HepG2 (cell line): ENCODE results near the gene TEX35. TPM values are rescaled to one million over a fixed set of nuclear protein-coding genes. Genes with fewer than 3 reads are reported as not detected.

Experiments
- AGO2 ChIP-seq: fragments of 200-400 bp; formaldehyde crosslinking; optimal IDR thresholded peaks from 2 replicates; pipeline ENCODE3; 2017; ENCODE audit warnings: mild to moderate bottlenecking, low read depth, low read length, moderate library complexity
- ARID3A ChIP-seq: IDR thresholded peaks from 2 replicates; pipeline ENCODE4 v1.6.1; 2012; ENCODE audit warnings: low read depth, low read length, improper control_type of control experiment
- HDAC2 ChIP-seq: sonication (generic); formaldehyde crosslinking; IDR thresholded peaks from 2 replicates; pipeline ENCODE4 v1.4.0; 2020; ENCODE audit warnings: missing genetic modification reagents
- HOXA5 ChIP-seq: sonication (generic); formaldehyde crosslinking; IDR thresholded peaks from 2 replicates; pipeline ENCODE4 v1.4.0; 2020; ENCODE audit warnings: missing genetic modification reagents
- IRF9 ChIP-seq: sonication (generic); formaldehyde crosslinking; IDR thresholded peaks from 2 replicates; pipeline ENCODE4 v1.8.0; 2022; ENCODE audit warnings: missing genetic modification reagents, mild to moderate bottlenecking, borderline replicate concordance
- MAX ChIP-seq: IDR thresholded peaks from 2 replicates; pipeline ENCODE4 v1.6.1; 2012; ENCODE audit warnings: inconsistent platforms
- MBD4 ChIP-seq: IDR thresholded peaks from 2 replicates; pipeline ENCODE4 v1.6.1; 2012; ENCODE audit warnings: low read length, inconsistent platforms, borderline replicate concordance
- REST ChIP-seq, 2 experiments: IDR thresholded peaks; 2 replicates each; pipeline ENCODE4 v1.6.1; 2011 to 2012; ENCODE audit warnings: low read length in 2 of 2, borderline replicate concordance in 1 of 2, low read depth in 1 of 2, mild to moderate bottlenecking in 1 of 2, moderate library complexity in 1 of 2
- YY1 ChIP-seq: IDR thresholded peaks from 2 replicates; pipeline ENCODE4 v1.6.1; 2011; ENCODE audit warnings: low read length, low read depth, moderate library complexity, mild to moderate bottlenecking; ENCODE audit not compliant: insufficient read depth, insufficient replicate concordance
- ZC3H13 ChIP-seq: sonication (generic); formaldehyde crosslinking; IDR thresholded peaks from 2 replicates; pipeline ENCODE4 v1.8.1; 2023; ENCODE audit warnings: mild to moderate bottlenecking, missing genetic modification reagents, moderate library complexity
- ZFP36L2 ChIP-seq: sonication (generic); formaldehyde crosslinking; IDR thresholded peaks from 2 replicates; pipeline ENCODE4 v1.4.0; 2020; ENCODE audit warnings: missing genetic modification reagents
- ZFP41 ChIP-seq: sonication (generic); formaldehyde crosslinking; IDR thresholded peaks from 2 replicates; pipeline ENCODE4 v1.4.0; 2020; ENCODE audit warnings: mild to moderate bottlenecking, missing genetic modification reagents, borderline replicate concordance
- ZFP91 ChIP-seq: sonication (generic); formaldehyde crosslinking; IDR thresholded peaks from 2 replicates; pipeline ENCODE4 v1.9.0; 2022; ENCODE audit warnings: missing genetic modification reagents, mild to moderate bottlenecking, borderline replicate concordance
- ZNF224 ChIP-seq: sonication (generic); formaldehyde crosslinking; IDR thresholded peaks from 2 replicates; pipeline ENCODE4 v1.5.0; 2020; ENCODE audit warnings: mild to moderate bottlenecking, missing genetic modification reagents
- ZNF574 ChIP-seq: sonication (generic); formaldehyde crosslinking; IDR thresholded peaks from 2 replicates; pipeline ENCODE4 v1.4.0; 2020; ENCODE audit warnings: missing genetic modification reagents
- ZNF773 ChIP-seq: sonication (generic); formaldehyde crosslinking; IDR thresholded peaks from 2 replicates; pipeline ENCODE4 v1.4.0; 2020; ENCODE audit warnings: missing genetic modification reagents, borderline replicate concordance
- polyA plus RNA-seq, 8 experiments: library from polyadenylated mRNA; depleted of rRNA in 3 of 8; stranded (reverse) in 7 of 8; unstranded in 1 of 8; fragments of >200 nt; fragmentation: Illumina TruSeq in 4 of 8; extraction: Trizol in 4 of 8; gene quantifications; 2 replicates each; pipeline versions ENCODE4 v1.2.1 to v1.2.3, GENCODE V29; 2011 to 2016; ENCODE audit warnings: low read depth in 4 of 8, missing spikeins in 1 of 8, mixed read lengths in 1 of 8; ENCODE audit not compliant: insufficient read depth in 1 of 8
- total RNA-seq, 5 experiments: library from RNA; depleted of rRNA; stranded (reverse); fragments of >200 nt; fragmentation: Illumina TruSeq; extraction: Trizol; gene quantifications; 2 replicates each; pipeline ENCODE4 v1.2.3, GENCODE V29; 2016; ENCODE audit warnings: low read depth in 1 of 5

TEX35 gene
- total and polyA plus RNA-seq, 2 of the 13 experiments (the other 11 are each of a cell fraction or from before 2014, with no cell fraction given): not detected

GRCh38 chr1:178542554-178543289 lies 29.8 kb downstream of the TEX35 start (continued):
- TF ChIP-seq ZFP91 (CRISPR knock-in tag) (peak; percentile 49; the same call in 1 of the 2 replicates), ARID3A (0 out of 2 replicates have a peak, but pooled peaks have one; percentile 20), ZFP36L2 (CRISPR knock-in tag) (no peak), ZNF574 (CRISPR knock-in tag) (peak; percentile 11), ZC3H13 (CRISPR knock-in tag) (peak; percentile 2; the same call in 1 of the 2 replicates), REST (IDR thresholded peaks at IDR 0.05; ENCODE audit: borderline replicate concordance in 1 of 2, low read depth in 1 of 2, low read length in 2 of 2) (0 out of 4 replicates have a peak, but pooled peaks of 1 of the 2 experiments have one; percentile 2), ZFP41 (CRISPR knock-in tag) (no peak), YY1 (peak; percentile 44), ZNF773 (CRISPR knock-in tag) (no peak), AGO2 (peak; percentile 38), IRF9 (CRISPR knock-in tag) (peak; percentile 16; the same call in 1 of the 2 replicates), ZNF224 (CRISPR knock-in tag) (no peak), HOXA5 (CRISPR knock-in tag) (peak; percentile 39; the same call in 1 of the 2 replicates), MBD4 (no peak), HDAC2 (CRISPR knock-in tag) (0 out of 2 replicates have a peak, but pooled peaks have one; percentile 47), MAX (peak; percentile 48)
